H1 (cell line): ENCODE measurements around the gene NAMPT.

ENCODE experiments used
- EP300 ChIP-seq, 2 experiments: IDR thresholded peaks; 1 replicate in 1 of 2; 2 replicates in 1 of 2; pipeline ENCODE4 v1.6.1; 2011 to 2012; ENCODE audit warnings: low read depth in 2 of 2, low read length in 2 of 2, mild to moderate bottlenecking in 2 of 2, borderline replicate concordance in 1 of 2, inconsistent platforms in 1 of 2, moderate library complexity in 1 of 2
- JUND ChIP-seq: IDR thresholded peaks from 2 replicates; pipeline ENCODE4 v1.6.1; 2011; ENCODE audit warnings: mild to moderate bottlenecking, improper control_type of control experiment, low read length
- POLR2A ChIP-seq, 2 experiments: IDR thresholded peaks; 1 replicate in 1 of 2; 2 replicates in 1 of 2; pipeline ENCODE4 v1.6.1; 2011; ENCODE audit warnings: low read depth in 2 of 2, low read length in 2 of 2, mild to moderate bottlenecking in 2 of 2; ENCODE audit errors: control extremely low read depth in 1 of 2
- TF ChIP-seq, protein P1 (sequence below), 3 experiments: IDR thresholded peaks; 1 replicate in 2 of 3; 2 replicates in 1 of 3; pipeline versions ENCODE4 v1.5.1 to v1.6.1; 2011; ENCODE audit warnings: low read length in 3 of 3, mild to moderate bottlenecking in 3 of 3, inconsistent platforms in 2 of 3, low read depth in 1 of 3, moderate library complexity in 1 of 3; ENCODE audit not compliant: insufficient read depth in 1 of 3; ENCODE audit errors: control extremely low read depth in 1 of 3
- TF ChIP-seq, protein P2 (sequence below): IDR thresholded peaks from 2 replicates; pipeline ENCODE4 v1.6.1; 2012; ENCODE audit warnings: inconsistent platforms

DNA sequence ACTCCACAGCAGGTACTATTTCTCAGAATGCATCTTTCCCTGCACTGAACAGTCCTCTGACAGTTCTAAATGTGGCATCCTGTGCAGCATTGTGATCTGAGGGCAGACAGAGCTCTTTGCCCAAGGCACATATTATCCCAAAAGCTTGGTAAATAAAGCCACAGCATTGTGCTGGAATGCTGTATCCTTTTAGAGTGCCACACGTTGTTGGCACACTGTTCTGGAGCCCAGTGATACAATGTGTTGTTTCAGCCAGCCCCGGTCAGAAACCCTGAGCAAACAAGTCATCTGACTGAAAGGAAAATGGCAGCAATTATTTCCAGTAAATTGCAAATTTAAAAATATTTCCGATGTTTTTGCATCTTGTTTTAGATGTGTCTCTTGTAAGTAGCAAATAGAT, 45.4 kb downstream of the NAMPT start:
- no peak for TF ChIP-seq POLR2A (IDR thresholded peaks at IDR 0.05; ENCODE audit: control extremely low read depth in 1 of 2, low read depth in 2 of 2, low read length in 2 of 2)
- TF ChIP-seq, protein P1, sequence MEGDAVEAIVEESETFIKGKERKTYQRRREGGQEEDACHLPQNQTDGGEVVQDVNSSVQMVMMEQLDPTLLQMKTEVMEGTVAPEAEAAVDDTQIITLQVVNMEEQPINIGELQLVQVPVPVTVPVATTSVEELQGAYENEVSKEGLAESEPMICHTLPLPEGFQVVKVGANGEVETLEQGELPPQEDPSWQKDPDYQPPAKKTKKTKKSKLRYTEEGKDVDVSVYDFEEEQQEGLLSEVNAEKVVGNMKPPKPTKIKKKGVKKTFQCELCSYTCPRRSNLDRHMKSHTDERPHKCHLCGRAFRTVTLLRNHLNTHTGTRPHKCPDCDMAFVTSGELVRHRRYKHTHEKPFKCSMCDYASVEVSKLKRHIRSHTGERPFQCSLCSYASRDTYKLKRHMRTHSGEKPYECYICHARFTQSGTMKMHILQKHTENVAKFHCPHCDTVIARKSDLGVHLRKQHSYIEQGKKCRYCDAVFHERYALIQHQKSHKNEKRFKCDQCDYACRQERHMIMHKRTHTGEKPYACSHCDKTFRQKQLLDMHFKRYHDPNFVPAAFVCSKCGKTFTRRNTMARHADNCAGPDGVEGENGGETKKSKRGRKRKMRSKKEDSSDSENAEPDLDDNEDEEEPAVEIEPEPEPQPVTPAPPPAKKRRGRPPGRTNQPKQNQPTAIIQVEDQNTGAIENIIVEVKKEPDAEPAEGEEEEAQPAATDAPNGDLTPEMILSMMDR (IDR thresholded peaks at IDR 0.05; ENCODE audit: control extremely low read depth in 1 of 3, insufficient read depth in 1 of 3, low read depth in 1 of 3, low read length in 3 of 3): no peak
- TF ChIP-seq, protein P2, sequence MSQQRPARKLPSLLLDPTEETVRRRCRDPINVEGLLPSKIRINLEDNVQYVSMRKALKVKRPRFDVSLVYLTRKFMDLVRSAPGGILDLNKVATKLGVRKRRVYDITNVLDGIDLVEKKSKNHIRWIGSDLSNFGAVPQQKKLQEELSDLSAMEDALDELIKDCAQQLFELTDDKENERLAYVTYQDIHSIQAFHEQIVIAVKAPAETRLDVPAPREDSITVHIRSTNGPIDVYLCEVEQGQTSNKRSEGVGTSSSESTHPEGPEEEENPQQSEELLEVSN: no peak
- no peak for TF ChIP-seq EP300 (IDR thresholded peaks at IDR 0.05; ENCODE audit: borderline replicate concordance in 1 of 2, low read depth in 2 of 2, low read length in 2 of 2)
- no peak for TF ChIP-seq JUND
